ENCODE results near the gene MED13L.

- no peak for TF ChIP-seq CTCF (IDR thresholded peaks at IDR 0.05)
- TF ChIP-seq POLR2A (IDR thresholded peaks at IDR 0.05) = no peak
Observed at GRCh38 chr12:115988625-115989563, 288.6 kb downstream of the MED13L start.

All from thyroid gland (tissue), 4 donors.